Bronchial smooth muscle cell (primary cell): Measurements from ENCODE around the gene IQSEC2. TPM values are rescaled to one million over a fixed set of nuclear protein-coding genes. Genes with fewer than 3 reads are reported as not detected.

Experiments
- total RNA-seq: library from RNA; depleted of rRNA; stranded (reverse); fragments of >200 nt; gene quantifications from 2 replicates; pipeline ENCODE4 v1.2.1, GENCODE V29; 2014

IQSEC2 gene
- 5.0 and 7.7 TPM in 2 replicates for total RNA-seq

GRCh38 chrX:53281321-53281822 is at the start of gene IQSEC2:
Gene IQSEC2 (minus strand): TSS chrX:53281584.

DNA sequence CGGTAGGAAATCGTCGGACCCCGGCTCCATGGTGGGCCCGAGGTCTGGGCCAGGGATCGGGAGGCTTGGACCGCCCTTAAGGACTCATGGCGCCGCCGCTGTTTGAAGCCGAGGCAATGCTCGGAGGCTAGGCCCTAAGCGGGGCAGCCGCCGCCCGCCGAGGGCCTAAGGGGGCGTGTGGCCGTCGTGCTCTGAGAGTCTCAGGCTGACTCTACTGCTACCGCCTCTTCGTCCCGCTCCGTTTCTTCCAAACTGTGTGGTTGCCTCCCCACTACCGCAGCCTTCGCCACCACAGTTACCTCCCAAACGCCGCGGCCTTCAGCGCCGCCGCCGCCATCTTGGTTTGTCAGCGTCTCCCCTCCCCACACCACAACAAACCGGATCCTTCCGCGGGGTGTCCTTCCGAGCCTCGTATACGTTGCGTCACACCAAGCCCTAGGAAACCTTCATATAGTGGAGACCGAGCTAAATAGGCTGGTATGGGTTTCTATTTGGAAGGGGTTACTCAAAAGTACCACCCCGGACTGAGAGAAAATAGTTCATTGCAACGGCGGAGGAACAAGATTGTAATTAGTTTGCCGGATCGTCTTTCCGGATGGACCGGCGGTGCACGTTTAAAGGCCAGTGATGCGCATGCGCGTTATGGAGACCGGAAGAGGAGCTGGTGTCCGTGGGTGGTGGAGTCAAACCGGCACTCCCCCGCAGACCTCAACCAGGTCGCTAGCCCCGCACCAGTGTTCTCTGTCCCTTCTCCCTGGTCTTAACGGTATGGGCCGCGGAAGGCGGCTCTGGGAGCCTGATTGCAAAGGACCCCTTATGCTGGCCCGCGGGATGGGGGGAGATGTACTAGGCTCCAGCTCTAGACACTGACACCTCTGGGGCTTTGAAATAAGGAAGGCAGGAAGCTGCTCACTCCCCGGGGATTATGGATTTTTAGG is 56.3 kb downstream of the IQSEC2 start, which contains the start of gene KDM5C:
Gene KDM5C (minus strand): TSS at position 348 of the 938 bp plus-strand sequence. CDS start 318 bp downstream, at position 30.

Other genes with a start within 250 kb of the IQSEC2 start
- 1.5 and 1.9 TPM in 2 replicates for gene GPR173, start 232.8 kb downstream of the IQSEC2 start, total RNA-seq
- 23.6 and 27.0 TPM in 2 replicates for gene TSPYL2, start 199.2 kb downstream of the IQSEC2 start, total RNA-seq
- 7.5 and 10.1 TPM in 2 replicates for gene KANTR, start 187.4 kb downstream of the IQSEC2 start, total RNA-seq
- 43.0 and 44.9 TPM in 2 replicates for gene KDM5C, start 56.4 kb downstream of the IQSEC2 start, total RNA-seq
- 5.7 and 5.9 TPM in 2 replicates for gene SMC1A, start 141.1 kb upstream of the IQSEC2 start, total RNA-seq
- gene RIBC1, start 141.3 kb upstream of the IQSEC2 start, total RNA-seq: 0.79 and 1.4 TPM in 2 replicates
- 53.4 and 59.4 TPM in 2 replicates for gene HSD17B10, start 152.8 kb upstream of the IQSEC2 start, total RNA-seq